DOHH2 (cell line): ENCODE results near the gene HSPG2.

ENCODE experiments used
- CTCF ChIP-seq: fragments of 200-600 bp; sonication (generic); IDR thresholded peaks from one replicate; pipeline ENCODE4 v1.5.1; 2014; ENCODE audit warnings: antibody characterized with exemption, mild to moderate bottlenecking, low read depth, low read length; ENCODE audit not compliant: poor library complexity, severe bottlenecking
- EZH2phosphoT487 ChIP-seq: fragments of 200-600 bp; sonication (generic); IDR thresholded peaks from 2 replicates; pipeline ENCODE4 v1.6.1; 2017; ENCODE audit warnings: borderline replicate concordance, mild to moderate bottlenecking, antibody characterized with exemption, low read length, moderate library complexity, mixed read lengths

- TF ChIP-seq CTCF = no peak
- TF ChIP-seq EZH2phosphoT487 = no peak
Observed at GRCh38 chr1:21940492-21940891, 3.4 kb upstream of the HSPG2 start.
